GM12873 (cell line): ENCODE data around the gene PSPH.

Source experiments
- TF ChIP-seq, protein P1 (sequence below): IDR thresholded peaks from 2 replicates; pipeline ENCODE4 v1.5.1; 2012; ENCODE audit warnings: low read depth, mild to moderate bottlenecking, moderate library complexity, low read length, control low read depth; ENCODE audit not compliant: insufficient read depth; ENCODE audit errors: missing control alignments

Gene PSPH

DNA sequence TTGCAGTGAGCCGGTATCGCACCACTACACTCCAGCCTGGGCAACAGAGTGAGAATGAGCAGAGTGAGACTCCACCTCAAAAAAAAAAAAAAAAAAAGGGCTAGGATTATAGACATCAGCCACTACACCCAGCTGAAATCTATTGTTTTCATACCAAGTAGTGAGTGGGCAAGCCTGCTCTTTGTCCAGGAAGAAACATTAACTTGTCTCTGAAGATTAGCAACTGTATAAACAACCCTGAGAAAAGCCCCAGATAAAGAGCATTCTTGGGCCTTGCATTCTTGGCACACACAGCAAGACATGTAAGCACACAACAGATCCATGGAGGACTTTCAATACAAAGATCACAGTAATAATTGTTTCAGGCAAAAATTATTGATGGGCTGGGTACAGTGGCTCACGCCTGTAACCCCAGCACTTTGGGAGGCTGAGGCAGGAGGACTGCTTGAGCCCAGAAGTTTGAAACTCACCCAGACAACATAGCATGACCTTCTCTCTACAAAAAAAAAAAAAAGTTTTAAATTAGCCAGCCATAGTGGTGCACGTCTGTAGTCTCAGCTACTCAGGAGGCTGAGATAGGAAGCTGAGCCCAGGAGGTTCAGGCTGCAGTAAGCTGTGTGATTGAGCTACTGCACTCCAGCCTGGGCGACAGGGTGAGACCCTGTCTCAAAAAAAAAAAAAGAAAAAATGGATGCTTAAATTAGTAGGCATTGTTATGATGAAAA, 4.4 kb downstream of the PSPH start:
- TF ChIP-seq, protein P1, sequence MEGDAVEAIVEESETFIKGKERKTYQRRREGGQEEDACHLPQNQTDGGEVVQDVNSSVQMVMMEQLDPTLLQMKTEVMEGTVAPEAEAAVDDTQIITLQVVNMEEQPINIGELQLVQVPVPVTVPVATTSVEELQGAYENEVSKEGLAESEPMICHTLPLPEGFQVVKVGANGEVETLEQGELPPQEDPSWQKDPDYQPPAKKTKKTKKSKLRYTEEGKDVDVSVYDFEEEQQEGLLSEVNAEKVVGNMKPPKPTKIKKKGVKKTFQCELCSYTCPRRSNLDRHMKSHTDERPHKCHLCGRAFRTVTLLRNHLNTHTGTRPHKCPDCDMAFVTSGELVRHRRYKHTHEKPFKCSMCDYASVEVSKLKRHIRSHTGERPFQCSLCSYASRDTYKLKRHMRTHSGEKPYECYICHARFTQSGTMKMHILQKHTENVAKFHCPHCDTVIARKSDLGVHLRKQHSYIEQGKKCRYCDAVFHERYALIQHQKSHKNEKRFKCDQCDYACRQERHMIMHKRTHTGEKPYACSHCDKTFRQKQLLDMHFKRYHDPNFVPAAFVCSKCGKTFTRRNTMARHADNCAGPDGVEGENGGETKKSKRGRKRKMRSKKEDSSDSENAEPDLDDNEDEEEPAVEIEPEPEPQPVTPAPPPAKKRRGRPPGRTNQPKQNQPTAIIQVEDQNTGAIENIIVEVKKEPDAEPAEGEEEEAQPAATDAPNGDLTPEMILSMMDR: no peak

DNA sequence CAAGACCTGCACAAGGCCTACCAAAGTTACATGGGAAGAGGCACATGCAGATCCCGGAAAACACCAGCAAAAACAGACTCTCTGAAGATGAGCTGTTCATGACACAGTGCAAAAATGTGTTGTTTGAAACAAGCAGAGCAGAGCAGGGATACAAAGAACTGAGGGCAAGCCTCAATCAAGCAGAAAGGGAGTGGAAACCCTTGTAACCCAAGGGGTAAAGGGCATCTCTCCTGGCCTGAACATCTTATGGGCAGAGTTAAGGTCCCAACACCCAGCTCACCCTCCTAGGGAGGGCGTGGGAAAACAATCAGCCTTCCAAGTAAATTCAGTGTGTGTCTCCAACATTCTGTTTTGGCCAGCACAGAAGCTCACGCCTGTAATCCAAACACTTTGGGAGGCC, 10.5 kb downstream of the PSPH start:
- TF ChIP-seq, protein P1: no peak

DNA sequence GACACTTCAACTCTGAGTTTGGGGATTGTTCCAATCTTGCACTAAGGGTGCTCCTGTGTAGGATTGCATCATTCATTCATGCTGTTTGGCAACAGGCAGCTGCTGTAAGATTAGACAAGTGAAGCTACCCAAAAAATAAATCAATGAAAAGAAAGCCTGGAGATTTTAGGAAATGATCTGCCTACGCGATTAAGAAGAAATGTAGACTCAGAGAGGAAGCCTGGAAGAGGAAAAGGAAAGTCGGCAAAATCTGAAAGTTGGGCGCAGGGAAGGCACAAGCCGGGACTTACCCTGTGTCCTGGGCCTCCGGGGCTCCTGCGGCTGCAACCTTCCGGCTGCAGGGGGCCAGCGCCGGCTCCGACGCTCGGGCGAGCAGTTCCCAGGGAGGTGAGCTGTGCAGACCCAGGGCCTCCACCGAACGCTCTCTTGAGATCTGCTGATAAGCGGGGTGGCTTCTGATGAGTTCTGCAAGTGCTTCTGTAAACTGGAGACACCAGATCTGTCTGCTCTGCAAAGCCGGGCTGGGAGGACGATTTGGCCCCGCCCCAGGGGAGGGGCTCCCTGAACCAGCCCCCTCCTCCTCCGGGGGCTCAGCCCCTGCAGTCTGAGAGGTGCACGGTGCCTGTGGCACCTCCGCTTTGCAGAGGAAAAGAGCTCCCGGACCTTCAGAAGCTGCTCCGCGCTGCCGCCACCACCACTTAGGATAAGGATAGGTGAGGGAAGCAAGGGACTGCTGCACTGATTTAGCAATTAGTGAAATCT, 17.4 kb downstream of the PSPH start:
- TF ChIP-seq, protein P1: peak; percentile 39

DNA sequence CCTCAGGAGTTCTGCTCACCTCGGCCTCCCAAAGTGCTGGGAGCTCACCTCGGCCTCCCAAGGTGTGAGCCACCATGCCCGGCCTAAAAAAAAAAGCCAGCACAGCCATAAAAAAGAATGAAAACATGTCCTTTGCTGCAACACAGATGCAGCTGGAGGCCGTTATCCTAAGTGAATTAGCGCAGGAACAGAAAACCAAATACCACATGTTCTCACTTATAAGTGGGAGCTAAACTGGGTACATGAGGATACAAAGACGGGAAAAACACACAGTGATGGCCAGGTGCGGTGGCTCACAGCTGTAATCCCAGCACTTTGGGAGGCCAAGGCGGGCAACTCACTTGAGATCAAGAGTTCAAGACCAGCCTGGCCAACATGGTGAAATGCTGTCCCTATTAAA, 20.9 kb downstream of the PSPH start:
- TF ChIP-seq, protein P1: no peak

DNA sequence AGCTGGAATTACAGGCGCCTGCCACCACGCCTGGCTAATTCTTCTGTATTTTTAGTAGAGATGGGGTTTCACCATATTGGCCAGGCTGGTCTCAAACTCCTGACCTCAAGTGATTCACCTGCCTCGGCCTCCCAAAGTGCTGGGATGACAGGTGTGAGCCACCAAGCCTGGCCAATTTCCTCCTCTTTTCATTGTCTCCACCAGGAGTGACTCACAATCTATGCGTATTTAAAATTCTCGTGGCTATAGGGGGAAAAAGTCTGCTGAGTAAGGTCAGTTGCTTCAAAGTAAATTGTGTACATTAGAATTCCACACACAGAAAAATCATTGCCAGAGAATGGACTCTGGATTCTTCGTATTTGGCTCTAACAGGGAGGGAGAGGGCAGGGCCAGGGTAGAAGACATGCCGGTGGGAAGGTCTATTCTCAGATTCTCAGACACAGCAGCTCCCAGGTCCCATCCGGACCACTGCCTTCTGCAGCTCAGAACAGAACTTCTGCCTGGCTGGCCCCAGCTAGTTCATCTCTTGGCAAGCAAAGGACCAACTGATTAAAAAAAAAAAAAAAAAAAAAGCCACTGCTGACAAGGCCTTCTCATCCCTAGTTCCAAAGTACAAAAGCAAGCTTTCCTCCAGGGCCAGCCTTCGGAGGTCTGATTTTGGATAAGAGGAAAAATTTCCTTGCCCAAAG, 22.2 kb downstream of the PSPH start:
- TF ChIP-seq, protein P1: no peak

DNA sequence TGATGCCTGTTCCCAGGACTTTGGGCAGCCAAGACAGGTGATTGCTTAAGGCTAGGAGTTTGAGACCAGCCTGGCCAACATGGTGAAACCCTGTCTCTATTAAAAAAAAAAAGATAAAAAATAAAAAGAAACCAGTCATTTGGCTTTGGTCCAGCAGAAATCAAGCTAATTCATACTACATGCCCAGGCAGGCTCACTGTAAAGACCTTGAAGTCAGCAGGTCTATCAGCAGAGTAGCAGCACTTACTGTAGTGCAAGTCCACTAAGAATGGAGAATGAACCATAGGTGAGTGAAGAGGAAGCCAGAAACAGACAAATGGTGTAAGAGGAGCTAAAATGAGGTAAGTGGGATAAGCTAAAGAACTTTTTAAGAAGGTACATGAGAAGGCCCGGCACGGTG, 24.7 kb downstream of the PSPH start:
- TF ChIP-seq, protein P1: no peak

DNA sequence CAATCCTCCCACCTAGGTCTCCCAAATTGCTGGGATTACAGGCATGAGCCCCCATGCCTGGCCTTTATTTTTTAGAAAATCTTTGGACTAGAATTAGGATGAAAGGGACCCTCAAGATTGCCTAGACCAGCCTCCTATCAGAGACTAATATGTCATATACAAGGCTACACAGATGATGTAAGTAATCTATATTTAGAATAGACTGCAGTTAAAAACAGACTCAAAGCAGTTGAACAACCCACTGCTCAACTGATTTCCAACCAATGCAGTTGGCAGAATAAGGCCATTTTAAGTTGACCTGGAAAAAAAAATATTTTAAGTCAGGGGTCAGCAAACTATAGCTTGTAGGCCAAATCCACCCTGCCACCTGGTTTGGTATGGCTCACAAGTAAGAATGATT, 27.7 kb downstream of the PSPH start:
- TF ChIP-seq, protein P1: no peak
